Heart left ventricle (tissue), 16 donors: Measurements from ENCODE around the gene GOSR2. TPM values are rescaled to one million over a fixed set of nuclear protein-coding genes. Genes with fewer than 3 reads are reported as not detected.
A peak's percentile ranks its signal among the peaks of the same experiment; 100 is the strongest.

Experiments used
- ATAC-seq, 4 donors: fragments of 200-7000 bp; cut with Tn5 transposase; one replicate each; pipeline ENCODE4 v1.9.1; 2020 to 2022; ENCODE audit warnings: moderate library complexity in 4 of 4, mild to moderate bottlenecking in 3 of 4, moderate number of reproducible peaks in 1 of 4
- DNase-seq, 5 donors: peaks; one replicate each; pipeline ENCODE4 v3.0.0-alpha.2; 2020
- H3K27ac ChIP-seq, 12 donors: fragments of 200-600 bp; sonication (generic) in 4 of 12; one replicate each; pipeline versions ENCODE4 v1.5.0 to v1.8.0; 2016 to 2022; ENCODE audit warnings: mild to moderate bottlenecking in 2 of 12
- H3K27me3 ChIP-seq, 9 donors: fragments of 200-600 bp; sonication (generic) in 2 of 9; one replicate each; pipeline versions ENCODE4 v1.5.1 to v1.8.0; 2016 to 2022; ENCODE audit warnings: mild to moderate bottlenecking in 3 of 9
- H3K36me3 ChIP-seq, 9 donors: fragments of 200-600 bp; sonication (generic) in 2 of 9; one replicate each; pipeline versions ENCODE4 v1.5.0 to v1.8.0; 2018 to 2022; ENCODE audit warnings: mild to moderate bottlenecking in 2 of 9
- H3K4me1 ChIP-seq, 12 donors: fragments of 200-600 bp; sonication (generic) in 4 of 12; one replicate each; pipeline versions ENCODE4 v1.5.0 to v1.8.0; 2016 to 2022; ENCODE audit warnings: mild to moderate bottlenecking in 3 of 12
- H3K4me3 ChIP-seq, 12 donors: fragments of 200-600 bp; sonication (generic) in 4 of 12; one replicate each; pipeline versions ENCODE4 v1.5.0 to v1.8.0; 2017 to 2022; ENCODE audit warnings: mild to moderate bottlenecking in 9 of 12, moderate library complexity in 4 of 12
- H3K9me3 ChIP-seq, 12 donors: fragments of 200-600 bp; sonication (generic) in 4 of 12; one replicate each; pipeline versions ENCODE4 v1.5.0 to v1.8.0; 2016 to 2022; ENCODE audit warnings: mild to moderate bottlenecking in 1 of 12
- POLR2A ChIP-seq, 2 donors: fragments of 450-650 bp; IDR thresholded peaks; one replicate each; pipeline ENCODE4 v1.6.1; 2017; ENCODE audit warnings: antibody characterized with exemption in 2 of 2, mild to moderate bottlenecking in 2 of 2, moderate library complexity in 2 of 2
- WGBS, 4 donors: extraction: QIAGEN DNeasy Blood & Tissue Kit in 2 of 4; methylation state at CpG; one replicate each; pipeline versions ENCODE4 v1.1.5 to v1.1.7; 2013 to 2018; 5-methylcytosine and 5-hydroxymethylcytosine counted together
- intact Hi-C, 10 donors: fragments of 100-400 bp; cut with DNase I; formaldehyde crosslinking; loops; one replicate each; pipeline versions ENCODE4 v1.11.1 to v1.14.2; 2022
- polyA plus RNA-seq, 2 donors: library from polyadenylated mRNA; stranded (reverse); fragments of 200-250 nt; gene quantifications; one replicate each; pipeline ENCODE4 v1.2.3, GENCODE V29; 2013
- total RNA-seq, 9 donors: library from RNA; depleted of rRNA in 2 of 9; stranded (reverse); fragments of >200 nt in 2 of 9; fragmentation: NEBNext Ultra II Directional in 3 of 9; extraction: Animal tissue kit (Norgen Biotek cat#: 25700) in 3 of 9; gene quantifications; one replicate each; pipeline versions ENCODE4 v1.1.0 to v1.2.4, GENCODE V29; 2016 to 2023
- TF ChIP-seq, protein P1 (sequence below), 12 donors: fragments of 200-600 bp; sonication (generic) in 4 of 12; IDR thresholded peaks; one replicate each; pipeline versions ENCODE4 v1.5.0 to v1.8.0; 2018 to 2022; ENCODE audit warnings: antibody characterized with exemption in 12 of 12, mild to moderate bottlenecking in 5 of 12
- donor health status: ischemic (EF 13 %, LVEDD 7.1; RV severe dilation, severe dysfunction).
- donor health status: healthy with polysubstance abuse.
- donor health status: DM: no; HTN: yes; CAD: no.
- donor health status: DM: no; HTN: no; CAD: no.
- donor health status: ischemic (EF 25% LVEDD 6.9; RV normal size, moderate dysfunction).
- donor health status: ischemic (EF 25% LVEDD 5.7; RV mildly dilated, moderate dysfunction).
- donor health status: healthy.
- donor health status: DM: yes; HTN: yes; CAD: no.
- donor health status: ischemic (EF 35%, LVEDD 5.7; RV mildly dilated, moderate dysfunction).
- donor health status: nonischemic (EF 11% LVEDD 7.7; RV severe dilation, severe dysfunction).
- donor health status: DM: yes; HTN: yes; CAD: no.
- donor health status: PGD.
- donor health status: ischemic (EF 29% LVEDD 5.4; RV normal size, mild dysfunction).
- donor health status: nonischemic (EF 23%, LVEDD 6.1; RV moderate dilation, normal function).

GOSR2 gene
- total and polyA plus RNA-seq, 11 donors: 20.9 to 55.1 (median 38.4) TPM

DNA sequence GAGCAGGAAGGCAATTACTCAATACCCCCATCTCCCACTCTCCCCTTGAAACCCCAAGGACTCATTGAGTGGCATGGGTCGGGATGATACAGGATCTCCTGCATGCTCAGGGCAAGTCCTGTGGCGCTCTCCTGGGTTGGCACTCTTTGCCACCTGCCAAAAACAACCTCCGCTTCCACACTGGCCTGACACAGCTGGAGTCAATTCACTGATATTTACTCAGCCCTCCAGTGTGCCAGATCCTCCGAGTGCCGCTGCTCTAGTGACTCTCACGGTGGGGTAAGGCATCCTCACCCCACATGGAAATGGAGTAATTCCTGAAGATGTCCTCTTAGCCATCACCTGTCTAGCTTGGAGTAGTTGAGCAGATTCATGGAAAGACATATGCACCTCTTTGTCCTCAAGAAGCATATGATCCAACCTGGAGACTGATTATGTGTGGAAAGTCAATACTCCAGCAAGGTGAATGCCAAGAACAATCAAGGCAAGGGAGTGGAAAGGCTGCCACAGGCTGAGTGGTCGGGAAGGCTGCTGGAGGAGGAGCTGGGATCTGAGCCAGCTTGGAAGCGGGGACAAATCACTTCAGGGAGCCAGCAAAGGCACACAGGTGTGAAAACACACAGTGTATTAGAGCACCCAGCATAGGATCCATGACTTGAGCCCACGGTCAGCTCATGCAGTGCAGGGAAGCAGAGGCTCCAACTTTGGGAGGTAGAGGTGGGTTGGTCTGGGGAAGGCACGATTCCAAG is 12.6 kb upstream of the GOSR2 start:
- ATAC-seq: no peak
- WGBS, 4 donors: 76 to 85% (median 80%) methylated on average over 10 of the region's 10 CpGs
- no peaks in the 10 kb centered on the region for H3K9me3 ChIP-seq
- no peaks in the 10 kb centered on the region for H3K36me3 ChIP-seq
- intact Hi-C loops: loop anchor here in 1 of 10 donors (5.0 kb wide), 1 partner anchor 48 kb away; no protein-coding TSS in a partner anchor
- DNase-seq: no peak
- H3K4me3 ChIP-seq: no peak overlapping the region
- no peak overlapping the region for H3K27ac ChIP-seq
- no peak for TF ChIP-seq POLR2A (IDR thresholded peaks at IDR 0.05)
- TF ChIP-seq, protein P1, sequence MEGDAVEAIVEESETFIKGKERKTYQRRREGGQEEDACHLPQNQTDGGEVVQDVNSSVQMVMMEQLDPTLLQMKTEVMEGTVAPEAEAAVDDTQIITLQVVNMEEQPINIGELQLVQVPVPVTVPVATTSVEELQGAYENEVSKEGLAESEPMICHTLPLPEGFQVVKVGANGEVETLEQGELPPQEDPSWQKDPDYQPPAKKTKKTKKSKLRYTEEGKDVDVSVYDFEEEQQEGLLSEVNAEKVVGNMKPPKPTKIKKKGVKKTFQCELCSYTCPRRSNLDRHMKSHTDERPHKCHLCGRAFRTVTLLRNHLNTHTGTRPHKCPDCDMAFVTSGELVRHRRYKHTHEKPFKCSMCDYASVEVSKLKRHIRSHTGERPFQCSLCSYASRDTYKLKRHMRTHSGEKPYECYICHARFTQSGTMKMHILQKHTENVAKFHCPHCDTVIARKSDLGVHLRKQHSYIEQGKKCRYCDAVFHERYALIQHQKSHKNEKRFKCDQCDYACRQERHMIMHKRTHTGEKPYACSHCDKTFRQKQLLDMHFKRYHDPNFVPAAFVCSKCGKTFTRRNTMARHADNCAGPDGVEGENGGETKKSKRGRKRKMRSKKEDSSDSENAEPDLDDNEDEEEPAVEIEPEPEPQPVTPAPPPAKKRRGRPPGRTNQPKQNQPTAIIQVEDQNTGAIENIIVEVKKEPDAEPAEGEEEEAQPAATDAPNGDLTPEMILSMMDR (IDR thresholded peaks at IDR 0.05): no peak
- H3K4me1 ChIP-seq: peaks cover 0 to 15% (median 6%) of the 10 kb centered on the region in 12 donors
- H3K27me3 ChIP-seq: no peaks in the 10 kb centered on the region

DNA sequence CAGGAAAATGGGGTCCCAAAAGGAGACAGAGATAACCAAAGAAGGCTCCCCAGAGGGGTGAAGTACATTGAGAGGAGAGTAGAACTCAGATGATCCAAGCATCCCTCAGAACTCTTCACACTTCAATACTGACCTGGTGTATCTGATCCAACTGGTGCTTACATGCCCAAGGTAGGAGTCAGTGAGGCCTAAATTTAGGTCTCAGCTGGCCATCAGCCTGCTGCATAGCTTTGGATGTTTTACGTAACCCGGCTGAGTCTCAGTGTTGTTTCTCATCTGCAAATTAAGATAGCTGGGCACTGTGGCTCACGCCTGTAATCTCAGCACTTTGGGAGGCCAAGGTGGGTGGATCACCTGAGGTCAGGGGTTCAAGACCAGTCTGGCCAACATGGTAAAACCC is 11.6 kb upstream of the GOSR2 start:
- DNase-seq (peak in 2 of 5 donors; percentile 35 to 42), ATAC-seq (peak; percentile 48 to 90 (median 80))
- no peaks in the 10 kb centered on the region for H3K27me3 ChIP-seq
- H3K36me3 ChIP-seq: no peaks in the 10 kb centered on the region
- WGBS, 4 donors: 39 to 57% (median 48%) methylated on average over 3 of the region's 3 CpGs
- intact Hi-C loops: loop anchor here in 1 of 10 donors (5.0 kb wide), 1 partner anchor 49 kb away; no protein-coding TSS in a partner anchor
- peaks cover 0 to 10% (median 3%) of the 10 kb centered on the region in 12 donors for H3K4me1 ChIP-seq
- no peaks in the 10 kb centered on the region for H3K9me3 ChIP-seq
- TF ChIP-seq, protein P1 (IDR thresholded peaks at IDR 0.05): no peak
- no peak for TF ChIP-seq POLR2A (IDR thresholded peaks at IDR 0.05)
- peak overlapping the region in 1 of 12 donors; percentile 39 for H3K27ac ChIP-seq
- no peak overlapping the region for H3K4me3 ChIP-seq

DNA sequence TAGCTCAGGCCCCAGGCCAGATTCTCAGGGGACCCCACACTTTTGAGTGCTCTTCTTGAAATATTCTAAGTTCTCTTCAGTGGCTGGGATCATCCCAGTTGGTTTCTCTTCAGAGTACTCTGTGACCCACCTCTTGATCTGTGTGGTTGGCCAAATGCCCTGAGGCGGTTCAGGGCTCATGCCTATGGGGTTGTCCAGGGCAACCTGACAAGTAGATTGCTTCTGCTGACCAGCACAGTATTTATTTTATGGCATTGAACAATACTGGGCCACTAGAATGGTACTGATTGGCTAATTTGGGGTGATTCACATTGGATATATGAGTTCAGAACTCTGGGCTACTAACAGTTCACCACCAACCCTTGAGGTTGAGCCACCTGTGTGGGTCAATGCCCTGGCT is 7.4 kb upstream of the GOSR2 start:
- no peak overlapping the region for H3K4me3 ChIP-seq

DNA sequence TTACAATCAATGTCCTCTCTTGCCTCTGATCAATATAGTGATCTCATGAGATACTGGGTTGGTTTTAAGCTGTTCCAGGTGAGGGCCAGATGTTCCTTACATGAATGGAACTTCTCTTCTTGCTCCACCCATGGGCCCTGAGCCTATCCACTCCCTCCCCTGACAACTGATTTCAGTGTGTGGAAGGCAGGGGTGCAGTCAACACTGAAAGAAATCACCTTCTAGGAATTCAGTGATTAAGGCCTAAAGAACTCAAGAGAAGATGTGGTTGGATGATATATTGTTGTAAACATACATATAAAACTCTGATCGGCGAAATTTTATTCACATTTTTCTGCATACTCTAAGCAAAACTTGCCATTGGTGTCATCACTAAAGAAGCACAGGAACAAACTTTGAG is 6.7 kb upstream of the GOSR2 start:
- no peak for TF ChIP-seq POLR2A (IDR thresholded peaks at IDR 0.05)

More for the DNA sequence above, 7.4 kb upstream of the GOSR2 start:
- DNase-seq (no peak), ATAC-seq (no peak)
- no peaks in the 10 kb centered on the region for H3K27me3 ChIP-seq
- H3K9me3 ChIP-seq: no peaks in the 10 kb centered on the region
- no peaks in the 10 kb centered on the region for H3K36me3 ChIP-seq
- intact Hi-C loops: no loop called here
- no peak for TF ChIP-seq POLR2A (IDR thresholded peaks at IDR 0.05)
- TF ChIP-seq, protein P1 (IDR thresholded peaks at IDR 0.05): no peak
- 36 to 90% (median 43%) methylated on average over 1 of the region's 1 CpG for WGBS, 4 donors
- no peaks in the 10 kb centered on the region for H3K4me1 ChIP-seq
- H3K27ac ChIP-seq: no peak overlapping the region

More for the DNA sequence above, 6.7 kb upstream of the GOSR2 start:
- WGBS, 4 donors: 85 to 91% (median 87%) methylated on average over 2 of the region's 2 CpGs
- Histone ChIP-seq H3K4me1 (no peaks in the 10 kb centered on the region), H3K27me3 (no peaks in the 10 kb centered on the region), H3K4me3 (no peak overlapping the region), H3K9me3 (no peaks in the 10 kb centered on the region), H3K27ac (no peak overlapping the region), H3K36me3 (no peaks in the 10 kb centered on the region)
- intact Hi-C loops: no loop called here
- DNase-seq: no peak
- no peak for ATAC-seq
